OCI-LY1 (cell line): ENCODE results near the gene LPAR5.

Experiments
- EZH2 ChIP-seq: fragments of 200-600 bp; sonication (generic), shearing (Covaris generic); IDR thresholded peaks from 2 replicates; pipeline ENCODE4 v1.8.0; 2017; ENCODE audit warnings: borderline replicate concordance, mixed run types, mild to moderate bottlenecking, antibody characterized with exemption, low read length, moderate library complexity, mixed read lengths
- TF ChIP-seq, protein P1 (sequence below): fragments of 200-600 bp; sonication (generic), shearing (Covaris generic); IDR thresholded peaks from 2 replicates; pipeline ENCODE4 v1.5.1; 2017; ENCODE audit warnings: mild to moderate bottlenecking, antibody characterized with exemption, low read length, moderate library complexity, mixed read lengths

DNA sequence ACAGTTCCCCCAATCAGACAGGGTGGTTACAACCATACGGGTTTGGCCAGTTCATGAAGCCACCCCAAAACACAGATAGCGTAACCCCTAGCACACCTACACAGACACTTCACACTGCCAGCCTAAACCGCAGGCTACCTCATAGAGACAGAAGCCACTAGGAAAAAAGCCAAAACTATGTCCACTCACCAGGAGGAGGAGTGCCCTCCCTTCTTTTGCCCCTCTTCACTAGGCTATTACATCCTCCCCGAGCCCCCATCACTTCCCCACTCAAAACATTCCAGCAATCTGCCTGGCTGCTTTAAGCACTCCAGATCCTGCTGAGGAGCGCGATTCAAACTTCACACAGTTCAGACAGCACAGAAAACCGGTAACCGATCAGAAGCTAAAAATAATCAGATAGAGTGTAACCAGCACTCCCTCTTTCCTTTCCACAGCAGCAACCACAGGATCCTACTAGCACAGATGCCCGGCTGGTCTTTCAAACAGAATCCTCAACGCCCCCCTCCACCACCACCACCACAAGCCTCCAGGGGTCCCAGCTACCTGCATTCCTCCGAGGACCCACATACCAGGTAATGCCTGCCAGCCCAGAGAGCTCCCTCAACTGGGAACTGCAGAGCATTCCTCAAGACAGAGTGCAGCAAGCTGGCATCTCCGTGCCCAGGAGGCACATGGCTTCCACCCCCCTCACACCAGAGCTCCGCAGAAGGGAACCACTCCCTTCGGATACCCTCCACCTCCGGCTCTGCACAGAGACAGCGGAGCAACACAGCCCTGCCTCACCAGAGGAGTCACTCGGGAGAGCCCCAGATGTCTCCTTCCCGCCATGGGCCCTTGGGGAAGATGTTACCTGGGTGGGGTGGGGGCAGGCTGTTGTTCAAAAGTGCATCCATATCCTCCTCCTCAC is 30.1 kb downstream of the LPAR5 start:
- TF ChIP-seq, protein P1, sequence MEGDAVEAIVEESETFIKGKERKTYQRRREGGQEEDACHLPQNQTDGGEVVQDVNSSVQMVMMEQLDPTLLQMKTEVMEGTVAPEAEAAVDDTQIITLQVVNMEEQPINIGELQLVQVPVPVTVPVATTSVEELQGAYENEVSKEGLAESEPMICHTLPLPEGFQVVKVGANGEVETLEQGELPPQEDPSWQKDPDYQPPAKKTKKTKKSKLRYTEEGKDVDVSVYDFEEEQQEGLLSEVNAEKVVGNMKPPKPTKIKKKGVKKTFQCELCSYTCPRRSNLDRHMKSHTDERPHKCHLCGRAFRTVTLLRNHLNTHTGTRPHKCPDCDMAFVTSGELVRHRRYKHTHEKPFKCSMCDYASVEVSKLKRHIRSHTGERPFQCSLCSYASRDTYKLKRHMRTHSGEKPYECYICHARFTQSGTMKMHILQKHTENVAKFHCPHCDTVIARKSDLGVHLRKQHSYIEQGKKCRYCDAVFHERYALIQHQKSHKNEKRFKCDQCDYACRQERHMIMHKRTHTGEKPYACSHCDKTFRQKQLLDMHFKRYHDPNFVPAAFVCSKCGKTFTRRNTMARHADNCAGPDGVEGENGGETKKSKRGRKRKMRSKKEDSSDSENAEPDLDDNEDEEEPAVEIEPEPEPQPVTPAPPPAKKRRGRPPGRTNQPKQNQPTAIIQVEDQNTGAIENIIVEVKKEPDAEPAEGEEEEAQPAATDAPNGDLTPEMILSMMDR: 0 out of 2 replicates have a peak, but pooled peaks have one; percentile 6
- no peak for TF ChIP-seq EZH2
